Stimulated activated CD8-positive, alpha-beta memory T cell treated with anti-CD3 and anti-CD28 coated beads, Interleukin-2, amount 100 ng/mL, for 48 hours (primary cell): ENCODE measurements around the gene AHI1.
"Not testable (repeated sequence)": the region's sequence is repeated elsewhere in the genome, so short reads cannot be mapped to it uniquely, and the experiment has no call there.

Experiments
- DNase-seq, 2 donors: peaks; one replicate each; pipeline ENCODE4 v3.0.0-alpha.2; 2020; ENCODE audit warnings: low read depth in 2 of 2

The AHI1 gene

GRCh38 chr6:135395136-135395535, 102.4 kb downstream of the AHI1 start:
- DNase-seq, result no peak

GRCh38 chr6:135393289-135393688, 104.3 kb downstream of the AHI1 start:
- DNase-seq, result no peak

DNA sequence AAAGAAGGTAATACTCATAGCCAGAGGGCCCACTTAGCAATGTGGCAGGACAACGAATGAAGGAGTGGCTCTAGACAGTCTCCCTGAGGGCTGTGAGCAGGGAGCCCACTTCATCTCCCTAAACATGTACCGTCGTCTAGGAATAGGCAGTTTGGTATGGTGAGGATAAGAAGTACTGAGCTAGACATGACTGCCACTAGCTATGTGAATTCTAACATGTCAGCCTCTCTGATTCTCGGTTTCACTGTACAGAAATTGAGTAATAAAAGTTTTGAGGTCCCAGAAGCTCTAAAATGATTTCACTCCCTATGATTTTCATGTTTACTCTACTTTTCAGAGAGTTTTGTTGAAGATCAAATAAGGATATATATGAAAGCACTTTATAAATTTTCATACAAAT, 107.1 kb downstream of the AHI1 start:
- no peak for DNase-seq

DNA sequence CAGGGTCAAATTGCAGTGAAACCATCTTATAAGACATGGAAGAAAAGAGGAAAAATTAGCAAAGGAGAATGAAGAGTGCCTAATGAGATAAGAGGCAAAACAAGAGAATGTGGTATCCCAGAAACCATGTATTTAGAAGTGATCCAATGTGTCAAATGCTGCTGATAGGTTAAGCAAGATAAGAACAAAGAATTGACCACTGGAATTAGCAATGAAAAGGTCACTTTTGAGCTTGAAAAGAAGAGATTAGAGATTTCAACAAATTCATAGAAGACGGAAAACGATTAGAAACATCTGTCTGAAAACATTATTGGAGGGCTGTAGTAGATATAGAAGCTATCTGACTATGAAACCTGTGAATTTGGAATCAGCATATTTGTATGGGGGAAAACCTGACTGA, 112.2 kb downstream of the AHI1 start:
- DNase-seq, result no peak

DNA sequence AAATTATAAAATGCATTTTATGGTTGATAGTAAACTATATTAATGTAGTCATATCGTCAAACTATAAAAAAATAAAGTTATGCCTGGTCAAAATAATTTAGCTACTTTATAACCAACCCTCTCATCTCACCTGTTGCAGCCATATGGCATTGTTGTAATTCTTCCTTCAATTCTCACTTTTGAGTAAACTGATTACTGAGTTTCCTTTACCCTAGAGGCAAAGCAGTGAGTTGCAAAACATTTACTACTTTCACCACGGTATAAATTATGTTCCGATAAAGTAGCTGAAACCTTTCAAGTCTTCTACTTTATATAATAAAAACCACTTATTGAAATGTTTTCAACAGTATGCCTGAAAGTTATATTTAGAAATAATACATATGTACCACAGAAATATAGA, 113.8 kb downstream of the AHI1 start:
- no peak for DNase-seq

DNA sequence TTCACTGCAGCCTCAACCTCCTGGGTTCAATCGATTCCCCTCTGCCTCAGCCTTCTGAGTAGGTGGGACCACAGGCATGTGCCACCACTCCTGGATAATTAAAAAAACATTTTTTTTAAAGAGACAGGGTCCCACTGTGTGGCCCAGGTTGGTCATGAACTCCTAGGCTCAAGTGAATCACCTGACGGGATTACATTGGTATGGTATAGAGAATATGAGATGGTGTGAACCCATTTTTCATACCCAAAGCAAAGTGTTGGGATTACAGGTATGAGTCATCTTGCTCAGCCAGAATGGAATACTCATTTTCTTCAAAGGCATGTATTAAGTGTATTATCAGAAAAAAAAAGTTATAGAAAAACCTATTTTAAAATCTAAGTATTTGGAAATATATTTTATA, 114.2 kb downstream of the AHI1 start:
- DNase-seq, result no peak

DNA sequence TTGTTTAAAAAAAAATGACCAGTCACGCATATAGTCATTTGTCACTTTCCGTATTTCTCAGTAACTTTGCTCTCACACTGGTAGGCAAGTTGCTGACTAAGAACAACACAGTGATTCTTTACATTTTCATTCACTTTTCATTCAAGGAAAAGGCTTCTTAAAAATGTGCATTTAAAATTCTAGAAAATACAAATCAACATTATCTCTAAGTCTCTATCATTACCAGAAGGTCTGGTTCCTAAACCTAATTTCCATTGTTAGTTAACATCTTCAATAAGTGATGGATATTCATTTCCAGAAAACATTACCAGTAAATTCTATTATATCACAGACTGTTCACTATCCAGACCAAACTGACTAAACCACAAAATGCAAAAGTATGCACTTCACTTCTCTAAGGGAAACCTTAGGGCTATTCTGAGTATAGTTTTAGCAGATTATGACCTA, 115.3 kb downstream of the AHI1 start:
- DNase-seq, result no peak

GRCh38 chr6:135380793-135381192, 116.7 kb downstream of the AHI1 start:
- no peak for DNase-seq

- no peak for DNase-seq
These were observed 117.9 kb downstream of the AHI1 start for GRCh38 chr6:135379647-135380046.

- no peak for DNase-seq
These were observed 124.8 kb downstream of the AHI1 start for GRCh38 chr6:135372758-135373157.

DNA sequence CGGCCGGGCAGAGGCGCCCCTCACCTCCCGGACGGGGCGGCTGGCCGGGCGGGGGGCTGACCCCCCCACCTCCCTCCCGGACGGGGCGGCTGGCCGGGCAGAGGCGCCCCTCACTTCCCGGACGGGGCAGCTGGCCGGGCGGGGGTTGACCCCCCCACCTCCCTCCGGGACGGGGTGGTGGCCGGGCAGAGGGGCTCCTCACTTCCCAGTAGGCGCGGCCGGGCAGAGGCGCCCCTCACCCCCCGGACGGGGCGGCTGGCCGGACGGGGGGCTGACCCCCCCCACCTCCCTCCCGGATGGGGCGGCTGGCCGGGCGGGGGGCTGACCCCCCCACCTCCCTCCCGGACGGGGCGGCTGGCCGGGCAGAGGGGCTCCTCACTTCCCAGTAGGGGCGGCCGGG, 133.9 kb downstream of the AHI1 start:
- DNase-seq, result not testable (repeated sequence)

- no peak for DNase-seq
These were observed 135.4 kb downstream of the AHI1 start for GRCh38 chr6:135362124-135362523.

DNA sequence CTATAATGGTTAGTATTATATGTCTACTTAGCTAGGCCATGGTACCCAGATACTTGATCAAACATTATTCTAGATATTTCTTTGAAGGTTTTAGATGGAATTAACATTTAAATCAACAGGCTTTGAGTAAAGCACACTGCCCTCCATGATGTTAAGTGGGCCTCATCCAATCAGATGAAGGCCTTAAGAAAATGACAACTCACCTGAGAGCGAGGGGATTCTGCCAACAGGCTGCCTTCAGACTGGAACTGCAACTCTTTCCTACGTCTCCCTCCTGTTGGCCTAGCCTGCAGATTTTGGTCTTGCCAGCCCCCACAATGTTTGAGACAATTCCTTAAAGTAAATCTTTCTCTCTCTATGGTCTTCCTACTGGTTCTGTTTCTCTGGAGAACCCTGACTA, 137.3 kb downstream of the AHI1 start:
- DNase-seq, result no peak

DNA sequence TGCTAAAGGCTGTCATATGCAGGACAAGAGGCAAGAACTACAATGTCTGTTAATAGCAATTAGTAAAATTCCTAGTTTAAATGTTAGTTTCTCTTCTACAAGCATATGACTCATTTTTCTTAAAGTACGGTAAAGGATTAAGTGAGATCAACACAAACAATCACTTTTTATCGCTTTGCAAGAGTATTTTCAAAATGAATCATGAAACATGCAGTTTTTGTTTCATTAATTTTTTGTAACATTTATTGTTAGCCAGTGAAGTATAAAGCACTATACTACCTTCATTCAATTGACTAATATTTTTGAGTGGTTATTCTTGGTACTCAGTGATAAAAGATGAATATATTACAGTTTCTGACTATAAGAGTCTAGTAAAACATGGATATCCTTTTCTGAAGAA, 138.6 kb downstream of the AHI1 start:
- DNase-seq, result no peak

GRCh38 chr6:135358251-135358821, 139.2 kb downstream of the AHI1 start:
- DNase-seq, result no peak

GRCh38 chr6:135354407-135354806, 143.1 kb downstream of the AHI1 start:
- DNase-seq, result no peak

GRCh38 chr6:135353113-135353512, 144.4 kb downstream of the AHI1 start:
- DNase-seq, result no peak

- DNase-seq, result no peak
These were observed 145.9 kb downstream of the AHI1 start for GRCh38 chr6:135351635-135352034.

DNA sequence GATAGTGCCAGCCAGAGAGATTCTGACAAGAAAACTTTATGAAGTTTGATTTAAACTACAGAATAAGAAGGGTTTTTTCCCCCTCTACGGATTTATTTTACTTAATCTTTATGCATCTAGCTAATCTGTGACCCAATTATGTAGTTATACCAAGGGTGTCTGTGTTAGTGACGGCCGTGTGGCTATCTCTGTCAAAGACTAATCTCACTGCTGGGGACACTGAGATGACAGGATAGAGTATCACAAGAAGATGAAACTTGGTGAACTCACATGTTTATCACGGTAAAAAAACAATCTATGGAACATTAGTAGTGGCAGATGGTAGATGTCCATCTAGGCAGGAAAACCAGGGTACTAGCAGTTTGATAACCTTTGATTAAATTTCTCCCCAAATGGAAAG, 149.7 kb downstream of the AHI1 start:
- no peak for DNase-seq

DNA sequence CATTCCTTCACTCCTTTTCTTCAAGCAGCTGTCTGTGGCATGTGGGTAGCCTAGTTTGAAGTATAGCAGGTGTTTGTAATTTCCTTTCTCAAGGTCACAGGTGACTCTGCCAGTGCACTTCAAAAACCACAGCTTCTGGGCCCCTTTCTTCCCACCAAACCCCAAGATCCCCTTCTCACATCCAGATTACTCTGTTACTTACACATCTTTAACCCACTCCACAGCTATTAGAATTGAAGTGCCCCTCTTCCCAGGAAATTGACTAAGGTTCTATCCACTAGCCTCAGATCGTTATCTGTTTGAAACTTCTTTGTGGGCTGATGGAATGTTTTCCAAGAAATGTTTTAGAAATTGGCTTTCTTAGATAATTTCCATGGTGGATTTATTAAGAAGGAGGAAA, 150.8 kb downstream of the AHI1 start:
- no peak for DNase-seq

DNA sequence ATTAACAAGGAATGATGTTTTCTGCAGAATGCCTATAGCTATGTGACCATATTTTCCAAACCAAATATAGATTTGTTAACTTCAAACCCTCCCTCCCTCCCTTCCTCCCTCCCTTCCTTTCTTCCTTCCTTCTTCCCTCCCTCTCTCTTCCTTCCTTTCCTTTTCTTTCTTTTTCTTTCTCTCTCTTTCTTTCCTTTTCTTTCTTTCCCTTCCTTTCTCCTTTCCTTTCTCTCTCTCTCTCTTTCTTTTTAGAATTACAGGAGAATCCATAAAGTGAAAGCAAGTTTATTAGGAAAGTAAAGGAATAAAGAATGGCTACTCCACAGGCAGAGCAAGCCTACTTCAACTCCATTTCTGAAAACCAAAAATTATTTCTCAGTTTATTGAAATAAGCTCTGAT, 153.0 kb downstream of the AHI1 start:
- DNase-seq, result no peak

- not testable (repeated sequence) for DNase-seq
These were observed 157.6 kb downstream of the AHI1 start for GRCh38 chr6:135339920-135340319.

DNA sequence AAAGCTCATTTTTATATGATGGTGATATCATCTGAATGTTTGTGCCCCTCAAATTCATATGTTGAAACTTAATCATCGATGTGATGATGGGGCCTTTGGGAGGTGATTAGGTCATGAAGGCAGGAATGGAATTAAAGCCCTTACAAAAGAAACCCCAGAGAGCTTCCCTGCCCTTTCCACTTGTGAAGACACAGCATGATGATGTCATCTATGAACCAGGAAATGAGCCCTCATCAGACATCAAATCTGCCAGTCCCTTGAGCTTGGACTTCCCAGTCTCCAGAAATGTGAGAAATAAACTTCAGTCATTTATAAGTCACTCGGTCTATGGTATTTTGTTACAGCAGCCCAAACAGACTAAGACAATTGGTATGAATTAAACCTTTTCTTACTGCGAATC, 163.4 kb downstream of the AHI1 start:
- DNase-seq, result no peak

DNA sequence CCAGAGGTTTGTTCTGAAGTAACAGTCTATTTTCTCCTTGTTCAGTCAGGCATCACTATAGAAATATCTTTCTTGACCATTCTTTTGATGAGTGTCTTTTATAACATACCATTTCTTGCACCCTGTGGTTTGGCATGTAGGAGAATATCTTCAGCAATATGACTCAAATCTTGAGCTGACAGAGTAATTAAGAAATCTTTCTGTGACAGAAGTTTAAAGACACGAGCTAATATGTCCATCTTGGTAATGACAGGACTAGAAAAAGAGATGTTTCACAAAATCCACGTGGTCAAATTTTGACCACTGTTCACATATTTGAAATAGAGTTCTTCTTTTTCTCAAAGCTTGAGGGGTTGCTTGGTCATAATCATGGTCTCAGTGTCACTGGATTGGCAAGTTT, 166.5 kb downstream of the AHI1 start:
- DNase-seq, result no peak
